HG03039 (cell line): Measurements from ENCODE around the gene TMCC2.

ENCODE experiments used
- ATAC-seq: cut with Tn5 transposase; IDR thresholded peaks from one replicate; pipeline ENCODE4 v1.9.1; 2021; ENCODE audit warnings: mild to moderate bottlenecking, moderate library complexity; ENCODE audit not compliant: unreplicated experiment

The TMCC2 gene

DNA sequence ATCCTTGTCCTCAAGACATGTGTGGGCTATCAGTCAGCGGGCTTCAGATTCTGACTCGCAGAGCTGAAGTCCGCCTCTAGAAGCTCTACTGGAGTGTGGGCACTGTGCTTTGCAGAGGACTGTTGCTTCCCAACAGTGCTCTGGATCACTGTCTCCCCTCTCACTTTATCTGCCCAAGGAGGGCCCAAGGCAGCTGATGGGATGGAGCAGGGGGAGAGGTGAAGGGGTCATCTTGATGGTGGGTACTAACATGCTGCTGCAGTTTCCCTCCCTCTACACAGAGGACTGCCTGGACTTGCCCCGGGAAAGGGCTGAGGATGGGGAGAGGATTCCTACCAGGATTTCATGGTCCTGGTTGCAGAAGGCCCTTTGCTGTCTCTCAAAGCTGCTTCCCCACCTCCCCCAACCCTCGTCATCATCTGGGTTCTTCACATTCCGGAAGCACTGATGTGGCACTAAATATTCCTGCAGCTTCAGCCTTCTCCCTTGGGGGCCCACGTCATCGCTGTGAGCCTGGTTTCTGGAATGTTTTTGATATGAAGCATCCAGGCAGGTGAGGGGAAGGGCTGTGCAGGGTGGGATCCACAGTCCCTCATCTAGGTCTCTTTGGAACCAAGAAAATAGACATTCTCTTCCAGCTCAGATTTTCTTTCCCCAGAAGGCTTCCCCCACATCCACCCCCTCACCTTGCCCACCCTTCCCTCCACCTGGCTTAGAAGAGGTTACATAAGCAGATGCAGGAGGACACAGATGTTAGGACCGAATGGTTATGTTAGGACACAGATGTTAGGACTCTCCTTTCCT, 70.6 kb downstream of the TMCC2 start:
- no peak for ATAC-seq

- no peak for ATAC-seq
Measured at GRCh38 chr1:205300149-205300548, 72.4 kb downstream of the TMCC2 start.

- ATAC-seq, result no peak
Measured at GRCh38 chr1:205301205-205301821, 73.6 kb downstream of the TMCC2 start.

- no peak for ATAC-seq
Measured at GRCh38 chr1:205301842-205302588, 74.3 kb downstream of the TMCC2 start.

GRCh38 chr1:205303247-205303888, 75.6 kb downstream of the TMCC2 start:
- no peak for ATAC-seq

DNA sequence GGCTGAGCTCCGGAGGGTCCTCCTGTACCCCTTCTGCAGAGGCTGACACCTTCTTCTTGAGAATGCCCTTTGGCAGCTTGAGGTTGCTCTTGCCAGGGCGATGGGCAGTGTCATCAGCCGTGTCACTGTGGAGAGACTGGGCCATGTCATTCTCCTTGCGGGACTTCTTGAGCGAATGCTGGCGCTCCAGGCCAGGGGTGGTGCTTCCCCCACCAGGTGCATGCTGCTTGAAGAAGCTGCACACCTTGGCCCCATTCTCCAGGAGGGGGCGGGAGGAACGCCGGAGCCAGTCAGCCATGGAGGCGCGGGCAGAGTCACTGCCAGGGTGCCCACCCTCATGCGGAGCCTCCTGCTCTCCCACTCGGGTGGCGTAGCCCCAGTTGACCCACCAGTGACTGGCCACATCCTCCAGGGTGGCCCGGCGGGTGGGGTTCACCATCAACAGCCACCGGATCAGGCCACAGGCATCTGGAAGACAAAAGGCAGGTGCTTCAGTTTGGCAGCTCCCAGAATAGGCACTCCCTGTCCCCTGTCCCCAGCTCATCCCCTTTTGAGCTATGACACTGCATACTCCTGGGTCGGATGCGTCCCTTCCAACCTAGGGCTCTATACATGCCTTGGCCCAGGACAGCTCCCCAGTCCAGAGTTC, 76.4 kb downstream of the TMCC2 start:
- ATAC-seq, result no peak

DNA sequence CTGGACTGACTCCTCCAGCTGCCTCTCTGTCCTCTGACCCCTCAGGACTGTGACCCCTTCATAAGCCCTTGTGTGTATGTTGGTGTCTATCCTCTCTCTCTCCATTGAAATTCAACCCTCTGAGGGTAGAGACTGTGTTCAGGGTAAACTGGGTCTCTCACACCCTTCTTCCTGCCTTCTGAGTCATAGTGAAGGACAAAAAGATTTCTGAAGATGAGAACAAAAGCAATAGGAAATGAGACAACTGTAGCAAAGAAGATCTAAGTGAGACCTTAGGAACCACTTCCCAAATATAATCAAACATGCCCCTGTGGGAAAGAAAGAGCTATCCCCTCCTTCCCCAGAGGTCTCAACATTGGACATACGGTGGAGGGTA, 76.9 kb downstream of the TMCC2 start:
- no peak for ATAC-seq

DNA sequence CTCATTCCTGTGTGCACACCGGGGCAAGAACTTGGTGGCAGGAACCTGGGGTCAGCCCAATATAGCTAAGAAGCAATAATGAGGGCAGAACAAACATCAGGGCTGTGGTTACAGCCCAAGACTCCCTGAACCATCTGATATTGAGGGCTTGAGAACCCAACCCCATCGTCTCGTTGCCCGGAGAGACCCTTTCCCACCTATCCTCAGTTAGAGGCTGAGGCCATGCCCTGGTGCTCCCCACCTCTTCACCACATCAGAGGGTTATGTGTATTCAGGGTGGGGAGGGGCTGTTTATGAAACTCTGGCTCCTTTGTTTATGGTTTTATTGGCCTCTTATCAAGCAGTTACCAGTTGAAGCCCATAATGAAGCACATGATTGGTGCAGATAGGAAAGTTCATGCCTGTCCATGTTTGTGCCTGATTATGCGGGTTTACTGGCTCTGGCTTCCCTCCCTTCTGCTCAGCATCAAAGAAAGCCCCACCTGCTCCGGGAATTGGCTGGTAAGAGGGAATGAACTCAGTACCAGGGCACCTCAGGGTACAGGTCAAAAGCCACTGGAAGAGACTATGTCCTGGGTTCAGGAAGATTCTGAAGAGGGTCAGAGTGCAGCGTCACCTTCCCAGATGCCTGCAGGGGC, 79.3 kb downstream of the TMCC2 start:
- no peak for ATAC-seq

GRCh38 chr1:205309741-205310140, 82.0 kb downstream of the TMCC2 start:
- no peak for ATAC-seq

DNA sequence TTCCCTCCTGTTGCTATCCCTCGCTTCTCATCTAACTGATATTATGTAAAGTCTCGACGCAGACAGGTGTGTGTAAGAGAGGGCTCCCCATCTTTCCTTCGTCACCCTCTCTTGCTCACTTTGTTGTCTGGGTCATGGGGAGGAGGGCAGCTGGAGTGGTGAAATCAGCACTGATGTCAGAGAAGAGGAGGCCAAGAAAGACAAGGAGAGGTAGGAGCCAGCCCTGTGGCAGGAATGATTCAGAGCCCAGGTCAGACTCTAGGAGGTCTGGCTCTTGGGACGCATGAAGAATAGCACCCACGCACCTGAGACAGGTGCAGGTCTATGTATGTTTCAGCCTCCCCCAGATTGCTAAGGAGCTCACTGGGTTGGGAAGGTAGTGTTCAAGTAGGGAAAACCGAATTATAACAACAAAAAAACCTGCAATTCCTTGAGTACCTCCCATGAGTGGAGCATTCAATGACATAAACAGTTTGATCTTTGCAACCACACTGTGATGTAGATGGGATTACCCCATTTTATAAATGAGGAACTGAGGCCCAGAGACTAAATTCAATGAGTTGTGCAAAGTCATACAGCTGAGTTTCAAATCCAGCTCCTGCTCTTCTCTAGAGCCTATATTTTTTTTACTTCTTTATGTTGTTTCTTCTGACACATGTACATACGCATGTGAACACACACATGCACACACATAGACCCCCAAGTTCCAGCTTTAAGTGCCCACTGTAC, 83.4 kb downstream of the TMCC2 start:
- no peak for ATAC-seq

- no peak for ATAC-seq
Measured at GRCh38 chr1:205312866-205313562, 85.3 kb downstream of the TMCC2 start.

DNA sequence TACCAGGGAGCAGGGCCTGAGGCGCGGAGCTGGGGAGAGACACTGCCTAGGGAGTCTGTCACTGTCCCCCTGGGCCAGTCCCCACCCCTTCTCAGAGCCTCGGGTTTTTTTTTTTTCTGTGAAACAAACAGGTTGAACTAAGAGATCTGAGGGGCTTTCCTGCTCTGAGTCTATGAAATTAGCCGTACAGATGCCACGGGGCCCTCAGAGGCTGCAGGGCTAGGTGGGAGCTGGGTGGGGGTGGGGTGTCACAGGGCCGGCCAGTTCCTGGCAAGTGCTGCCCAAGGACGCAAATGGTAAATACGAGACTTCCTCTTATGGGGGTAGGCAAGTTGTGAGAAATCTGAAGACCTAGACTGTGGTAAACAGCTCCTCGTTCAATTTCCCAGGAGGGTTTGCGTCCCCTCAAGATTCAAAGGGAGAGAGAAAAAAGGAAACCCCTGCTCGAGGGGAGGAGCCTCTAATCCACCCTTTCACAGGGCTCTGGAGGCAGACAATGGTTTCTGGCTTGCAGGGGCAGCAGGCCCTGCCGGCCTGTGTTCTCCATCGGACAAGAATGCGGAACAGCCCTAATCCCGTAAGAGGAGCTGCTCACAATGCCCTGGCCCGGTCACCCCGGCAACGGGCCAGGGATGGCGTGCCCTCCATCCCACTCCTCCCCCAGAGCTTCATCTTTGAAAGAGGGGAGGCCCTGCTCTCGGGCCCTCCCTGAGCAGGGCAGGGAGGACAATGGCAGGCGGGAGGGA, 86.0 kb downstream of the TMCC2 start:
- ATAC-seq, result no peak

DNA sequence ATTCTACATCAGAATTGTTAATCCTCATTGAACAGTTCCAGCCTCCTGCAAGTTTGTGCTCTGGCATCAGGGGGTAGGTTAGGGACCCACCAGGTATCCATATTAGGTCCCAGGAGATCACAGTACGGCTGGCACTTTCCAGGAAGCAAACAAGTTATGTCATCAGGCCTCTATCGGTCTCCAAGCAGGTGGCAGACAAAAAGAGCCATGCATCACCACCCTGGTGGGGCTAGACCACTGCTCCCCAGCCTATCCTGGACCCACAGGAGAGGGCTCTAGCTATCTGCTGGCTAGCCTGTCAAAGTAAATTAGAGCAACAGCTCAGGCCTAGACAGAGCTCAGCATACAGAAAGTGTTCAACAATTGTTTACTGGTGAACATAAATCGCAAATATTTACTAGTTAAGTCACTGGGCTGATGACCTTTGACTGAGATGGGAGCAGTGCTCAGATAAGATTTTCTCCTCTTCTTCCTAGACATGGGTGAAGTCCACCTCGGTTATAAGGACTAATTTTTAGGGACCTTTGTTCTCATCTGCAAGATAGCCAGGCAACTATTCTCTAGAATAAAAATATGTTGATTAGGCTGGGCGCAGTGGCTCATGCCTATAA, 87.4 kb downstream of the TMCC2 start:
- no peak for ATAC-seq

- ATAC-seq, result no peak
Measured at GRCh38 chr1:205316161-205316566, 88.4 kb downstream of the TMCC2 start.

- ATAC-seq, result no peak
Measured at GRCh38 chr1:205317311-205317917, 89.7 kb downstream of the TMCC2 start.

DNA sequence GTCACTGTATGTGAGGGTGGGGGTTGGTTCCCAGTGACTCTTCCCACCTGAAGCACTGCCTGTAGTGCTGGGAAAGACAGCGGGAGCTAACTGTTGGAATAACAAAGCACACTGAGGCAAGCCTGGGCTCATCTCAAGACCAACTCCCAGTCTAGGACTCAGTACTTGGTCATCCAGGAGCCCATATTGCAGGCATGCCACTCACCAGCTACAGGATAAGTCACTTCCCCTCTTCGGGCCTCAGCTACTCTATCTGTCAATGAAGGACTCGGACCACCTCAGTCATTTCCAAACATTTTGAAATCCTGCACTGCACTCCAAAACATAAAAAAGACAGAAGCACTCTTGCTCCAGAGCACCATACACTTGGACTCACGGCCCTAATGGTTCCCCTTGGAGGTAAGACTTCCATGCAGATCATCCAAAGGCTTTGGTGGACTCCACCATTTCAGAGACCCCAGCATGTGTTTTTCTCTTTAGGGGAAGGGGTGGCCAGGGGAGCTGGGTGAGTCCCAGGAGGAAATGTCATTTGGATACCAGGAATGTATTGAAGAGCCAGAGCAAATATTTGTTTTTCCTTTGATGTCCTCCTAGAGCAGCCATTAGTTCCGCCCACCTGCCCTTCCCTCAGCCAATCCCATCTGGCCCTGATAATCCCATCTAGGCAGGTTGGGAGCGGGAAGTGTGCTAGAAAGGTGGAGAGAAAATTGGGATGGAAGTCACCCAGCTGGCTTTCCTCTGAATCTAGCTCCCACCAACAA, 90.7 kb downstream of the TMCC2 start:
- ATAC-seq, result no peak
